Astrocyte (in vitro differentiated cells and primary cell): ENCODE data around the gene NDOR1. TPM values are rescaled to one million over a fixed set of nuclear protein-coding genes. Genes with fewer than 3 reads are reported as not detected.

Experiments used
- DNase-seq: peaks from one replicate; pipeline ENCODE4 v3.0.0-alpha.2; 2010; ENCODE audit warnings: low read depth
- FAIRE-seq: peaks from 2 replicates; lab custom pipeline; 2011; peaks lifted over from hg19 to GRCh38; lab: Jason Lieb, UNC
- H2AFZ ChIP-seq: 2 replicates; pipeline ENCODE4 v1.6.0; 2012; ENCODE audit warnings: low read depth, low read length, inconsistent platforms
- H3K27ac ChIP-seq: 2 replicates; pipeline ENCODE4 v1.5.1; 2011; ENCODE audit warnings: low read depth, low read length, inconsistent platforms
- H3K27me3 ChIP-seq: 2 replicates; pipeline ENCODE4 v1.6.0; 2011; ENCODE audit warnings: low read length, inconsistent platforms; ENCODE audit not compliant: insufficient read depth
- H3K36me3 ChIP-seq: 2 replicates; pipeline ENCODE4 v1.5.1; 2011; ENCODE audit warnings: low read length, inconsistent platforms; ENCODE audit not compliant: insufficient read depth
- H3K4me1 ChIP-seq: 2 replicates; pipeline ENCODE4 v1.5.1; 2011; ENCODE audit warnings: low read length, inconsistent platforms; ENCODE audit not compliant: insufficient read depth
- H3K4me2 ChIP-seq: 2 replicates; pipeline ENCODE4 v1.6.0; 2012; ENCODE audit warnings: low read length, inconsistent platforms
- H3K4me3 ChIP-seq: 2 replicates; pipeline ENCODE4 v1.5.1; 2011; ENCODE audit warnings: low read depth, mild to moderate bottlenecking, low read length, inconsistent platforms; ENCODE audit not compliant: insufficient read depth
- H3K79me2 ChIP-seq: 2 replicates; pipeline ENCODE4 v1.6.0; 2012; ENCODE audit warnings: mild to moderate bottlenecking, low read length, inconsistent platforms; ENCODE audit not compliant: insufficient read depth
- H3K9ac ChIP-seq: 2 replicates; pipeline ENCODE4 v1.6.0; 2012; ENCODE audit warnings: mild to moderate bottlenecking, low read length, inconsistent platforms
- H3K9me3 ChIP-seq: 2 replicates; pipeline ENCODE4 v1.5.1; 2012; ENCODE audit warnings: low read depth, mild to moderate bottlenecking, low read length, inconsistent platforms; ENCODE audit not compliant: insufficient read depth
- H4K20me1 ChIP-seq: 2 replicates; pipeline ENCODE4 v1.6.0; 2012; ENCODE audit warnings: low read length, inconsistent platforms; ENCODE audit not compliant: insufficient read depth
- H3K27ac Mint-ChIP-seq: one replicate; pipeline ENCODE4 v1.8.0; 2021; ENCODE audit warnings: mild to moderate bottlenecking, mixed read lengths; ENCODE audit not compliant: unreplicated experiment
- H3K27me3 Mint-ChIP-seq: one replicate; pipeline ENCODE4 v1.8.0; 2021; ENCODE audit warnings: low read depth, mixed read lengths; ENCODE audit not compliant: unreplicated experiment
- H3K36me3 Mint-ChIP-seq: one replicate; pipeline ENCODE4 v1.8.0; 2021; ENCODE audit warnings: low read depth, mixed read lengths; ENCODE audit not compliant: unreplicated experiment
- H3K4me1 Mint-ChIP-seq: one replicate; pipeline ENCODE4 v1.8.0; 2021; ENCODE audit warnings: low read depth, mixed read lengths; ENCODE audit not compliant: unreplicated experiment
- H3K4me3 Mint-ChIP-seq: one replicate; pipeline ENCODE4 v1.8.0; 2021; ENCODE audit warnings: mild to moderate bottlenecking, moderate library complexity, mixed read lengths; ENCODE audit not compliant: unreplicated experiment
- H3K9me3 Mint-ChIP-seq: one replicate; pipeline ENCODE4 v1.8.0; 2021; ENCODE audit warnings: mild to moderate bottlenecking, mixed read lengths; ENCODE audit not compliant: unreplicated experiment
- CTCF ChIP-seq: IDR thresholded peaks from 2 replicates; pipeline ENCODE4 v1.5.1; 2011; ENCODE audit warnings: low read depth, mild to moderate bottlenecking, inconsistent platforms, low read length, moderate library complexity; ENCODE audit not compliant: insufficient read depth
- EZH2 ChIP-seq: IDR thresholded peaks from 2 replicates; pipeline ENCODE4 v1.6.1; 2012; ENCODE audit warnings: mild to moderate bottlenecking, low read length, inconsistent platforms; ENCODE audit not compliant: insufficient read depth
- total RNA-seq: library from RNA; stranded (reverse); gene quantifications from 2 replicates; pipeline ENCODE4 v1.2.1, GENCODE V29; 2021

The NDOR1 gene
- total RNA-seq, 1 donor from 2014 or later: 14.5 TPM

GRCh38 chr9:137218212-137218753, 12.8 kb downstream of the NDOR1 start:
- no peak overlapping the region for H3K4me3 Mint-ChIP-seq
- no peaks in the 10 kb centered on the region for H3K9me3 Mint-ChIP-seq
- no peaks in the 10 kb centered on the region for H3K27me3 Mint-ChIP-seq
- Histone ChIP-seq H2AFZ (no peak overlapping the region), H3K4me3 (no peak overlapping the region), H3K9me3 (no peaks in the 10 kb centered on the region), H3K79me2 (no peaks in the 10 kb centered on the region), H3K4me2 (peak overlapping the region; percentile 44), H3K36me3 (no peaks in the 10 kb centered on the region), H3K27me3 (no peaks in the 10 kb centered on the region), H3K27ac (no peak overlapping the region), H3K9ac (no peak overlapping the region), H3K4me1 (peaks cover 15% of the 10 kb centered on the region), H4K20me1 (peaks cover 8% of the 10 kb centered on the region)
- TF ChIP-seq EZH2 (no peak), CTCF (no peak)
- H3K4me1 Mint-ChIP-seq: peaks cover 6% of the 10 kb centered on the region
- H3K27ac Mint-ChIP-seq: no peak overlapping the region
- no peaks in the 10 kb centered on the region for H3K36me3 Mint-ChIP-seq
- DNase-seq: no peak
- no peak for FAIRE-seq

- Mint-ChIP-seq H3K36me3 (no peaks in the 10 kb centered on the region), H3K27ac (no peak overlapping the region), H3K9me3 (no peaks in the 10 kb centered on the region), H3K4me3 (no peak overlapping the region), H3K4me1 (peaks cover 6% of the 10 kb centered on the region), H3K27me3 (no peaks in the 10 kb centered on the region)
- peaks cover 17% of the 10 kb centered on the region for H3K4me1 ChIP-seq
- no peaks in the 10 kb centered on the region for H3K36me3 ChIP-seq
- H3K27ac ChIP-seq: no peak overlapping the region
- peak; percentile 18 for DNase-seq
- H3K9me3 ChIP-seq: no peaks in the 10 kb centered on the region
- no peak for FAIRE-seq
- no peak for TF ChIP-seq EZH2
- no peak for TF ChIP-seq CTCF
- no peaks in the 10 kb centered on the region for H3K27me3 ChIP-seq
- no peak overlapping the region for H3K9ac ChIP-seq
- H3K4me3 ChIP-seq: no peak overlapping the region
- peak overlapping the region; percentile 44 for H3K4me2 ChIP-seq
- no peaks in the 10 kb centered on the region for H3K79me2 ChIP-seq
- no peak overlapping the region for H2AFZ ChIP-seq
- H4K20me1 ChIP-seq: peaks cover 8% of the 10 kb centered on the region
Measured at GRCh38 chr9:137218754-137219271, 13.3 kb downstream of the NDOR1 start.

GRCh38 chr9:137219757-137220316, 14.3 kb downstream of the NDOR1 start:
- no peak for TF ChIP-seq EZH2
- TF ChIP-seq CTCF: no peak
- H3K9ac ChIP-seq: no peak overlapping the region
- DNase-seq: no peak
- Mint-ChIP-seq H3K36me3 (no peaks in the 10 kb centered on the region), H3K4me1 (peaks cover 6% of the 10 kb centered on the region), H3K27me3 (no peaks in the 10 kb centered on the region), H3K27ac (no peak overlapping the region), H3K9me3 (no peaks in the 10 kb centered on the region), H3K4me3 (no peak overlapping the region)
- FAIRE-seq: no peak
- no peak overlapping the region for H3K4me2 ChIP-seq
- H3K36me3 ChIP-seq: no peaks in the 10 kb centered on the region
- no peaks in the 10 kb centered on the region for H3K9me3 ChIP-seq
- H3K4me1 ChIP-seq: peaks cover 20% of the 10 kb centered on the region
- no peaks in the 10 kb centered on the region for H3K27me3 ChIP-seq
- H3K4me3 ChIP-seq: no peak overlapping the region
- peaks cover 8% of the 10 kb centered on the region for H4K20me1 ChIP-seq
- no peak overlapping the region for H3K27ac ChIP-seq
- H2AFZ ChIP-seq: no peak overlapping the region
- no peaks in the 10 kb centered on the region for H3K79me2 ChIP-seq
